Measurements from ENCODE around the gene GAS2L2.

GAS2L2 gene

DNA sequence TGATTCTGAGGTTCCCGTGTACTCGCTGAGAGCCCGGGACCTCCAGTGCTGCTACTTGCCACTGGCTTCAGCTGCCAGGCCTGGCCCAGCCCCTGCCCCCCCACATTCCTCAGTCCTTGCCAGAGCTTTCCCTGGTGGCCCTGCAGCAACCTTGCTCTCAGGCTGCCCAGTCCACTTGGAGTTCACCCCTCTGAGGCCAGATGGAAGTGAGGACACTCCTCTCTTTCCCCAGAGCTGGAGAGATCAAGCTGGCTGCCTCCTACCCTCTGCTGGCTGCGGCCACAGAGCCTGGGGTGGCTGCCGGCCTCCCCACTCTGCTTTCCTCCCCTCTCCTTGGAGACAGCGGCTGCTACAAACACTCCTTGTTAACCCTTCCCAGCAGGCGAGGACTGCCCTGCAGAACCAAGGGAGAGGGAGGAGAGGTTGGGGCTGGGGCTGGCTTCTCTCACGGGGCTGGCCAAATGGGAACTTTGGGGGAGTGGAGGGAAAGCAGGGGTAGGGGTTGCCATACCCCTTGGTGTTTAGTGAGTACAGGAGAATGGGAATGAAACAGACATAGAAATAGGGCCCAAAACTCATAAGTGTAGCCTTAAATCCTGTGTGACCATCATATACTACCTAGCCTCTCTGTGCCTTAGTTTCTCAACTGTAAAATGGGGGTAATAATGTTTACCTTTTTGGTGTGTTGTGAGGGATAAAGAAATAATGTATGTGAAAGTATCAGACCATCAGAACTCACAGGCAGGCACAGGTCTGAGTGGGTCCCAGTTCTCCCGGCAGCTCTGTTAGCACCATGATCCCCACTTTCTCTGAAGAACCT lies at the start of gene GAS2L2:
Gene GAS2L2 (minus strand): TSS at position 295 of the 820 bp plus-strand sequence. CDS start 389 bp downstream, outside the sequence.
- DNase-seq (ENCODE audit: low spot score), result no peak

GRCh38 chr17:35801583-35802224 lies 48.7 kb upstream of the GAS2L2 start:
- DNase-seq (ENCODE audit: low spot score), result no peak

- no peak for DNase-seq (ENCODE audit: low spot score)
Measured at GRCh38 chr17:35799942-35800341, 46.9 kb upstream of the GAS2L2 start.

DNA sequence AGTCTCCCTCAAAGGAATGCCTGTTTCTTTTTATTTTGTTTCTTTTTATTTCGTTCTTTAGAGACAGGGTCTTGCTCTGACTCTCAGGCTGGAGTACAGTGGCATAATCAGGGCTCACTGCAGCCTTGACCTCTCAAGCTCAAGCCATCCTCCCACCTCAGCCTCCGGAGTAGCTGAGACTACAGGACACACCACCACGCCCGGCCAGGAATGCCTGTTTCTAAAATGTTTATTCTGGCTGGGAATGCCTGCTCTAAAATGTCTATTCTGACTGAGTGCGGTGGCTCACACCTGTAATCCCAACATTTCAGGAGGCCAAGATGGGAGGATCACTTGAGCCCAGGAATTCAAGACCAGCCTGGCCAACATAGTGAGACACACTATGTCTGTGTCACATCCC lies 44.9 kb upstream of the GAS2L2 start:
- DNase-seq (ENCODE audit: low spot score), result no peak

GRCh38 chr17:35797370-35797769 lies 44.3 kb upstream of the GAS2L2 start:
- no peak for DNase-seq (ENCODE audit: low spot score)

DNA sequence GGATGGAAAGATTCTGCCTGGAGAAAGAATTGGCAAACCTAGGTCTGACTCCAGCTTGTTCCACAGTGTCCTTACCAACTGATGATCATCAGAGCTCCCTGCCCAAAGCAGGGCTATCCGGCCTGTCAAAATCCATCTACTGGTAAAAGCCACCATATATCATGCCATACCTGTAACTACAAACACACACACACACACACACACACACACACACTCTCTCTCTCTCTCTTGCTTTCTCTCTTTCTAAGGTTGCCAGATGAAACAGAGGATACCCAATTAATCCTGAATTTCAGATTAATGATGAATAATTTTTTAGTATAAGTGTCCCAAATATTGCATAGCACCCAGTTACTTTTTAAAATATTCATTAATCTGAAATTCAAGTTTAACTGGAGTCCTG lies 43.9 kb upstream of the GAS2L2 start:
- DNase-seq (ENCODE audit: low spot score), result no peak

GRCh38 chr17:35795871-35796265 lies 42.8 kb upstream of the GAS2L2 start:
- no peak for DNase-seq (ENCODE audit: low spot score)

- peak; percentile 15 for DNase-seq (ENCODE audit: low spot score)
Measured at GRCh38 chr17:35795007-35795870, 42.2 kb upstream of the GAS2L2 start, which contains the start of gene MMP28. Gene MMP28, minus strand, starts transcription at chr17:35795641. Its CDS starts 264 bp downstream, at chr17:35795377.

DNA sequence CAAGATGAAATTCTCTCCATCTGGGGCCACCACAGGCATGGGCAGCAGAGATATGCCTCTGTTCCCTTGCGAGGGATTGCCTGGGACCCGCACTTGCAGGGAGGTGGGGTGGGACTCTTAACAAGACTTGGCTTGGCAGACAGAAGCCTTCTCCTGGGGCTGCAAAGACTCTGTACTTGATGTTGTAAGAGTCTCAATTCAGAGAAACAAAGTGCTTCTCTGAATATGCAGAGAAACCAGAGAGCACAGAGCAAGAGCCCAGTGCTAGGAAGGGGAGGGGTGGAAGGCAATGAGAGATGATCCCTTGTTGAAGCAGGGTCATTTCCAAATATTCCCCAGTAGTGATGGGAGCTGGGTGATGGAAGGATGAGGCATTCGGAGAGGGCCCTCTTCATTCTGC lies 40.2 kb upstream of the GAS2L2 start:
- no peak for DNase-seq (ENCODE audit: low spot score)

- no peak for DNase-seq (ENCODE audit: low spot score)
Measured at GRCh38 chr17:35791681-35792350, 38.8 kb upstream of the GAS2L2 start.

DNA sequence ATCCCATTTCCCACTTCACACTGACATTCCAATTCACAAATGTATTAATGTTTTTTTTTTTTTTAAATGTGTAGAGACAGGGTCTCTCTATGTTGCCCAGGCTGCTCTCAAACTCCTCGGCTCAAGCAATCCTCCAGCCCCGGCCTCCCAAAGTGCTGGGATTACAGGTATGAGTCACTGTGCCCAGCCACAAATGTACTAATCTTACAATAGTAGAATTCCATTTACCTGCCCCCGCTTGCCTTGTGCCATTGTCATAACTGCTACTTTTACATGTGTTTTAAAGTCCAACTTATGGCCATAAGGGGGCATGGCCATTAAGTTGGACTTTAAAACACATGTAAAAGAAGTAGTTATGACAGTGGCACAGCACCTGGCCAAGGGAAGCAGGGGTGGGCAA lies 37.8 kb upstream of the GAS2L2 start:
- DNase-seq (ENCODE audit: low spot score), result no peak

GRCh38 chr17:35788477-35789368 lies 35.7 kb upstream of the GAS2L2 start:
- DNase-seq (ENCODE audit: low spot score), result no peak

- no peak for DNase-seq (ENCODE audit: low spot score)
Measured at GRCh38 chr17:35786941-35787432, 33.9 kb upstream of the GAS2L2 start.

DNA sequence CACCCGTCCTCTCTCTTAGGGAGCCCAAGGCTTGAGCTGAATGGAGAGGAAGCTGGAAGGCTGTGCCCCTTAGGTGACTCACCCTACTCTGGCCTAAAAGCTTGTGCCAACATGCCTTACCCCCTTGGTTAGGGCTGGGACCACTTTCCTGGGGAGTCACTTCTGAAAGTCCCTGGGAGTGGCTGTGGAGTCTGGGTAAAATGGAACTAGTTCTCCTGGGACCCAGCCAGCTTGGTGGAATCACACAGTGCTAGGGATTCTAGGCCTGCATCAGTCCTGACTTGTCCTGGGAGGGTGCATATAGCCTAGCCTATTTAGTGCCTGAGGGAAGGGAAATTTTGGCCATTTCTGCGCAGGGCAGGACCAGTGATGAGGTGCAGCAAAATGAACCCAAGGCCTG lies 31.9 kb upstream of the GAS2L2 start:
- DNase-seq (ENCODE audit: low spot score), result no peak

DNA sequence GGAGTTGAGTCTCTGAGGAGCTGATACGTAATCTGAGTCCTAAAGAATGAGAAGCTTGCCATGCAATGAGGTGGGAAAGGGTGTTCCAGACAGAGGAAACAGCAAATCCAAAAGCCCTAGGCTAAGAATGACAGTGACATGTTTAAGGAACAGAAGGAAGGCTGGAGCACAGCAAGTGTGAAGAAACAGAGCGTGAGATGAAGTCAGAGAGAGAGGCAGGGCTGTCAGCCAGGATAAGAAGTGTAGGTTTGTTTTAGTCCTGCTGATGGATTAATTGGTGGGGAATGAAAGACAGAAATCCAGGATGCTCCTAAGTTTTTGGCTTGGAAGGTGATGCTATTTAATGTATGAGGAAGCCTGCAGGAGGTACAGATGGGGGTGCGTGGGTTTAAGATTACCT lies 27.9 kb upstream of the GAS2L2 start:
- no peak for DNase-seq (ENCODE audit: low spot score)

DNA sequence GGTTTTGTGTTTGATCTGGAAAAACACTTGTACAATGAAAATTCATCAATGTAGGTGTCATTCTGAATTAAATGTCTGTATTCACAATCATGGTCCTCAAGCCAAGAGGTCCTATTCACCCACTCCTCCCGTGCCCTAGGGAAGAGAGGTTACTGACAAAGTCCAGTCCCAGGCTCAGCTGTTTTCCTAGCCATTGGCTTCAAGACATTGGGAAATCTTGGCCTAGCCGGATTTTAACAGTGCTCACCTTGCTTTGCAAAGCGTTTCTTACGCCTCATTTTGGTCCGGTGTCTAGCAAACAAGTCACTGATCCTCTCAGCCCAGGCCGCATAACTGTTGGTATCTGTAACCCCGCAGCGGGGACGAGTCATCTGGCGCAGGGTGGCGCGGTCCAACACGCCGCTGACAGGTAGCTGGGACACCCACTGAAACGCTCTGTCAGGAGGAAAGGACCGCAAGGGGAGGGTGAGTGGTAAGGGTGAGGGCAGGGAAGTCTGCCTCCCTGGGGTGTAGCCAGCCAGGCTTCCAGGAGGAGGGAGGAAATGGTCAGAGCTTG lies 25.7 kb upstream of the GAS2L2 start:
- no peak for DNase-seq (ENCODE audit: low spot score)

DNA sequence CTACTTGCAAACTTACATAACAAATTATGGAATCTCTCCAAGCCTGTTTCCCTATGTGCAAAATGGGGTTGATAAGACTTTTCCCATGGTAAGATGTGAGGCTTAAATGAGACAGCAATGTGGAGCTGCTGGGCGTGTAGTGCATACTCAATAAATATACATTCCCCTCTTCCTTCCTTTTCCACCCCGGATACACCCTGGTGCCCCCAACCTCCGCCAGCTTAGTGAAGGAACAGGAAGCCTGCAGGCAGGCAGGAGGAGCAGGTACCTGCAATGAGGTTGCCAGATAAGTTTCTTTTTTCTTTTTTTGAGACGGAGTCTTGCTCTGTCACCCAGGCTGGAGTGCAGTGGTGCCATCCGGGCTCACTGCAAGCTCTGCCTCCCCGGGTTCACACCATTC lies 22.5 kb upstream of the GAS2L2 start:
- DNase-seq (ENCODE audit: low spot score), result no peak

- DNase-seq (ENCODE audit: low spot score), result no peak
Measured at GRCh38 chr17:35775039-35775438, 22.0 kb upstream of the GAS2L2 start.

DNA sequence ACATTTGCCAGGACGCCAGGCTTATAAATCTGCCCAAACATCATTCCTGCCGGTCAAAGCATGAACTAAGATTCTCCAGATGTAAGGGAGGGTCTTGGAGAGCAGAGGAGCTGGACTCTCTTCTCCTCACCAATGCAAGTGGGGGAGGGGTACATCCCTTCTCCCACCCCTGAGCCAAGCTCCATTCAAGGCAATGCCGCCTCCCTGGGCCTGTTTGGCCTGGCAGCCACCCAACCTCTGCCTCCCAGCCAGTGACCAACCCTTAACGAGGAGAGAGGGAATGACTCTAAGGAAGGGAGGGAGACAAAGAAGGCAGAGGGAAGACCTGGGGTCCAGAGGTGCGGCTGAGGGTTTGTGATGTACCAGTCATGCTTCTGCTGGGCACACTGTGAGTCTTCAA lies 21.5 kb upstream of the GAS2L2 start:
- no peak for DNase-seq (ENCODE audit: low spot score)

GRCh38 chr17:35773679-35774425 lies 20.8 kb upstream of the GAS2L2 start:
- no peak for DNase-seq (ENCODE audit: low spot score)
